Smooth muscle cell of the brain vasculature (primary cell): ENCODE results near the gene GRAP.

Experiments used
- DNase-seq: peaks from one replicate; pipeline ENCODE4 v3.0.0-alpha.2; 2012; ENCODE audit warnings: low read depth, low spot score

GRAP gene

GRCh38 chr17:18984273-18985114, 62.3 kb downstream of the GRAP start:
- DNase-seq = no peak

GRCh38 chr17:18981642-18982424, 64.9 kb downstream of the GRAP start:
- DNase-seq = no peak

- DNase-seq = no peak
Measured at GRCh38 chr17:18981335-18981641, 65.5 kb downstream of the GRAP start.

DNA sequence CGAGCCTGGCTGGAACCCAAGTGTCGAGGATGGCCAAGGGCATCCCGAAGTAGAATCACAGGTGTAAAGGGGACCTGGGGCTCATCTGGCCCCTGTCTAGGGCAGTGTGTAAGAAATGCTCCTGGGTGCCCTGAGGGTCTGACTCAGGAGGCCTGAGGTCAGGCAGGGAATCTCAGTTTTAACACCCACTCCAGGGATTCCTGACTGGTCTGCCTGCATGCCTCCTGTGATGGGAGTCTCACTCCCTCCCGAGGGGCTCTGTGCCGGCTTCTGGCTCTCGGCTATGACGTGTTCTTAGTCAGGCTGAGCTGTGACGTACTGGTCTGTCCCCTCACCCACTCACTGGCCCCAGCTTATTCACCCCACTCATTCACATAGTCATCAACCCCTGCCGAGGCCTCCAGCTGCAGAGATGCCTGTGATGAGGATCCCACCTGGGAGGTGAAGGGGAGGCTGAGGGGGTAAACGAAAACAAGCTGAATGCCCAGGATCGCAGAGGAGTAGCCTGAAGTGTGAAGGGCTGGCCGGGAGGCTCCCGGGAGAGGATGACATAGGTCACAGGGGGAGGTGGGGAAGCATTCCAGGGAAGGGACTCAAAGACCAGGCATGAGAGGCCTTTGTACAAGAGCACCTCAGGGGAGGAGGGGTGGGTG, 65.9 kb downstream of the GRAP start:
- DNase-seq = no peak

- DNase-seq = no peak
Measured at GRCh38 chr17:18978655-18979054, 68.1 kb downstream of the GRAP start.

DNA sequence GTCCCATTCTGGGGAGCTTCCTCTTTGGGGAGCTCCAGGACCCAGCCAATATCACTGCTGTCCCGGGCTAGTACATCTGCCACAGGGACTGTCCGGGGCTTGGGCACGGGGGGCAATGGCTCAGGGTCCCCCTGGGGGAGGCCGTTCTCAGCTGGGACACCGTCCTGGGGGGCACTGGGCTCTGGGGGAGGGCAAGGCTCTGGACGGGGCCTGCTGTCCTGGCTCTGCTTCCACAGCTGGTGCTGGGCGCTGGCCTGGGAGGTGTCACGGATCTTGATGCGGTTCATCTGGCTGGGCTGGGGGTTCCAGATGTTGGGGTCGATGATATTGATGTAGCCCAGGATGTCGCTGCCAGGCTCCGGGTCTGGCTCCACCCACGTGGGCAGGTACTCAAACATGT, 68.7 kb downstream of the GRAP start:
- DNase-seq = no peak

GRCh38 chr17:18977646-18978045, 69.1 kb downstream of the GRAP start:
- no peak for DNase-seq

- no peak for DNase-seq
Measured at GRCh38 chr17:18977021-18977420, 69.7 kb downstream of the GRAP start.

DNA sequence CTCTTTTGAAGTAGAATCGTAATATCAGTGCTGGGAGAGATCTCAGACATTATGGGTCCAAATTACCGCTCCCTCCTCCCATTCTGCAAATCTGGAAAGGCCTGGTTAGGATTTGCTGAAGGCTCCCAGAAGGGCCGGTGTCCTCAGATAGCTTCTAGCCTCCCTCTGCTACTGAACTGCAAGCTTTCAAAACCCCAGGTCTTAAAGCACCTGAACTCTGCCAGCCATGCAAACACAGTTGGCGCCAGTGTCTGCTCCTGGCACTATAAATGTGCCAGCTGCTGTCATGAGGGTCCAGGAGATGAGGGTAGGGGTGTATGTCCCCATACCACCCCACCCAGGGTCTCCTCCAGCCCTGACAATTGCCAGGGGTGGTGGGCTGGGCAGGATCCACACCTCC, 70.6 kb downstream of the GRAP start:
- no peak for DNase-seq

DNA sequence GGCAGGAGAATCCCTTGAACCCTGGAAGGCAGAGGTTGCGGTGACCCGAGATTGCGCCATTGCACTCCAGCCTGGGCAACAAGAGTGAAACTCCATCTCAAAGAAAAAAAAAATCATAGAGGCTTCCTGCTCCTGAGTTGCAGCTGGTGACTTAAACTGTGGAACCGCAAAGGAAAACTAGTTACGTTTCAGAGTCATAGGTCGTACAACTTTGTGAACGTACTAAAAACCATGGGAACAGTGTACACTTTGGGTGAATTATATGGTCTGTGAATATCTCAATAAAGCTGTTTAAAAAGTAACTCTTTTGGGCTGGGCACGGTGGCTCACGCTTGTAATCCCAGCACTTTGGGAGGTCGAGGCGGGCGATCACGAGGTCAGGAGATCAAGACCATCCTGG, 71.2 kb downstream of the GRAP start:
- no peak for DNase-seq

GRCh38 chr17:18974407-18975149, 72.2 kb downstream of the GRAP start:
- no peak for DNase-seq

DNA sequence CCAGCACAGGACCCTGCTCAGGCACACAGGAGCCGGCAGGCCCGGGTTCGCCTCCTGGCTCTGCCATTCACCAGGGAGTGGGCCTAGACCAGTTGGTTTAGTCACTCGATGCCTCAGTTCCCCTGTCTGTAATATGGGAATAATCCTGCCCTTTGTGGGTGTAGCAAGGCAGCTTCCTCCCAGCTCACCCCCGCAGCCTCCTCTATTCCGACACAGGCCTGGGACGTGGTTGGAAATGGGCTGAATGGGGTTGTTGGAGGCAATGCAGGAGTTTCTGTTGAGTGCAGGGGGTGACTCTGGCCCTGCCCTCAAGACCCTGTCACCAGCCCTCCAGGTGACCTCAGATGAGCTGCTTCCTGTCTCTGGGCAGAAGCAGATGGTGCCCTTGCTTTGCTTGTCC, 75.0 kb downstream of the GRAP start:
- DNase-seq = no peak
